ENCODE measurements around the gene FAM13A. TPM values are rescaled to one million over a fixed set of nuclear protein-coding genes. Genes with fewer than 3 reads are reported as not detected.

FAM13A gene
- total and polyA plus RNA-seq, 9 of the 15 experiments (the other 6 are each of a cell fraction or from before 2014, with no cell fraction given) = 11.3 to 23.3 (median 14.7) TPM

DNA sequence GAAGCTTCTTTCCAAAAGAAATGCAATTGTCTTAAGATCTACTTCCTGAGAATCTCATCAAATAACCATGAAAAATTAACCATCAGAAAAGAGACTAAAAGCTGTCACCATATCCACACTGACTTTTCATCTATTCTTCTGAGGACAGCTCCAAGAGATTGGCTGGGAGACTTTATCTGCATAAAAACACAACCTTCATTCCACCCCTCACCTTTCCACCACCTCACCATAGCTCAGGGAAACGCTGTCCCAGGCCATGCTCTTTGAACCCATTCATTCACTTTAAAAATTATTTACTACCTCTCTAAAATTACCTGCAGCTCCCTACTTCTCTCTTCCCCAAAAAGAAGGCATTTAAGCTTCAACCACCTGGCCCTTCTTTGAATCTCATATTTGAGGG lies 2.4 kb downstream of the FAM13A start:
- Histone ChIP-seq H4K20me1 (replicated peaks; ENCODE audit: control insufficient read depth, insufficient read depth, low read length) (no peaks in the 10 kb centered on the region), H3K9me1 (ENCODE audit: control insufficient read depth, insufficient read depth, low read length) (no peaks in the 10 kb centered on the region), H3K4me1 (replicated peaks in 1 of 2; ENCODE audit: control insufficient read depth in 2 of 2, insufficient read depth in 2 of 2, low read length in 2 of 2) (peaks cover 4 to 17% of the 10 kb centered on the region in 2 experiments; a peak in 2 of 5 replicates), H3K79me2 (ENCODE audit: control insufficient read depth, insufficient read depth, low read length) (peaks cover 72% of the 10 kb centered on the region), H3K36me3 (ENCODE audit: control insufficient read depth, insufficient read depth, low read length) (0 out of 3 replicates have a peak, but pooled peaks cover 6% of the 10 kb centered on the region), H3K27me3 (ENCODE audit: control insufficient read depth in 2 of 2, insufficient read depth in 2 of 2, low read length in 2 of 2) (no peaks in the 10 kb centered on the region), H3K4me3 (peak overlapping the region; percentile 59; the same call in 1 of the 2 replicates), H3K4me2 (ENCODE audit: insufficient read depth, low read length) (peak overlapping the region; percentile 79), H3K9ac (ENCODE audit: insufficient read depth in 1 of 2, low read depth in 2 of 2, low read length in 2 of 2) (peak overlapping the region in 1 of 2 experiments; percentile 90; a peak in 1 of 4 replicates), H3K9me3 (replicated peaks; ENCODE audit: control insufficient read depth, insufficient read depth, low read depth, low read length) (no peaks in the 10 kb centered on the region), H3K27ac (ENCODE audit: extremely low read depth, low read depth, low read length) (no peak overlapping the region), H2AFZ (ENCODE audit: low read depth, low read length) (no peak overlapping the region)
- peak; percentile 59 for ATAC-seq
- no peak for FAIRE-seq
- BruUV-seq (replicated peaks) = no TSS peak
- 0% methylated on average over 1 of the region's 1 CpG for WGBS (ENCODE audit: insufficient coverage, low coverage, missing lambda C conversion rate)
- intact Hi-C loops (cut with micrococcal nuclease) (no loop called here), in situ Hi-C loops (cut with MboI) (no loop called here)
- CTCF ChIA-PET (ENCODE audit: low intra/inter-chr PET ratio) = no interaction called here
- POLR2A ChIA-PET = interaction anchor here (2.0 to 3.4 kb wide), 2 partner anchors 9 to 12 kb away, joined by 10 to 14 read pairs; no protein-coding TSS in a partner anchor
- TF ChIP-seq ZNF23 (CRISPR knock-in tag; IDR thresholded peaks at IDR 0.05) (no peak), MBD1 (CRISPR knock-in tag; IDR thresholded peaks at IDR 0.05) (no peak), BCOR (IDR thresholded peaks at IDR 0.05) (no peak), CHD1 (IDR thresholded peaks at IDR 0.05; ENCODE audit: low read length) (no peak), ZNF384 (IDR thresholded peaks at IDR 0.05; ENCODE audit: low read depth, low read length) (no peak)
- TF ChIP-seq, protein P1, sequence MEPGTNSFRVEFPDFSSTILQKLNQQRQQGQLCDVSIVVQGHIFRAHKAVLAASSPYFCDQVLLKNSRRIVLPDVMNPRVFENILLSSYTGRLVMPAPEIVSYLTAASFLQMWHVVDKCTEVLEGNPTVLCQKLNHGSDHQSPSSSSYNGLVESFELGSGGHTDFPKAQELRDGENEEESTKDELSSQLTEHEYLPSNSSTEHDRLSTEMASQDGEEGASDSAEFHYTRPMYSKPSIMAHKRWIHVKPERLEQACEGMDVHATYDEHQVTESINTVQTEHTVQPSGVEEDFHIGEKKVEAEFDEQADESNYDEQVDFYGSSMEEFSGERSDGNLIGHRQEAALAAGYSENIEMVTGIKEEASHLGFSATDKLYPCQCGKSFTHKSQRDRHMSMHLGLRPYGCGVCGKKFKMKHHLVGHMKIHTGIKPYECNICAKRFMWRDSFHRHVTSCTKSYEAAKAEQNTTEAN (CRISPR knock-in tag; IDR thresholded peaks at IDR 0.05) = no peak
- DNase-seq (ENCODE audit: extremely low read depth in 1 of 4, low spot score in 3 of 4) = peak in 1 of 4 experiments; percentile 32

Data from K562 (cell line).